ENCODE results near the gene PNMA5.
A peak's percentile ranks its signal among the peaks of the same experiment; 100 is the strongest.
"Not testable (repeated sequence)": the region's sequence is repeated elsewhere in the genome, so short reads cannot be mapped to it uniquely, and the experiment has no call there.

The PNMA5 gene

DNA sequence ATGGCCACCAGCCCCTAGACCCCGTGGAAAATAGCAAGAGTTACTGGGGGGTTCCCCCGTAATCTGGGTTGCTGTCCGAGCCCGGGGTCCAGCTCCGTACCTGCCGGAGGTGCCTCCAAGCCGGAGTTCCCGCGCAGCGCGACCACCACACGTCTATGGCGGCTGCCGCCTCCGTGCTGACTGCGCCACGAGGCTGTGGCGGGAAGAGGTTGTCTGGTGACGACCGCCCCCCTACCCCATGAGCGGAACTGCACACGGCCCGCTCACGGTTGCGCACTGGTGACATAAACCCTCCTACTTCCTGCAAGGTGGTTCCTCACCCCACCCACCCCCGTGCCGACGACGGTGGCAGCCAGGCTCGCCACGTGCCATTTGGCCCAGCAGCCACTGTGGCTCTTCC, at the start of gene PNMA5:
PNMA5 (minus strand) TSS at position 184 of the 400 bp plus-strand sequence. CDS start 2,518 bp downstream, outside the sequence.
- DNase-seq (ENCODE audit: low read depth), result no peak

DNA sequence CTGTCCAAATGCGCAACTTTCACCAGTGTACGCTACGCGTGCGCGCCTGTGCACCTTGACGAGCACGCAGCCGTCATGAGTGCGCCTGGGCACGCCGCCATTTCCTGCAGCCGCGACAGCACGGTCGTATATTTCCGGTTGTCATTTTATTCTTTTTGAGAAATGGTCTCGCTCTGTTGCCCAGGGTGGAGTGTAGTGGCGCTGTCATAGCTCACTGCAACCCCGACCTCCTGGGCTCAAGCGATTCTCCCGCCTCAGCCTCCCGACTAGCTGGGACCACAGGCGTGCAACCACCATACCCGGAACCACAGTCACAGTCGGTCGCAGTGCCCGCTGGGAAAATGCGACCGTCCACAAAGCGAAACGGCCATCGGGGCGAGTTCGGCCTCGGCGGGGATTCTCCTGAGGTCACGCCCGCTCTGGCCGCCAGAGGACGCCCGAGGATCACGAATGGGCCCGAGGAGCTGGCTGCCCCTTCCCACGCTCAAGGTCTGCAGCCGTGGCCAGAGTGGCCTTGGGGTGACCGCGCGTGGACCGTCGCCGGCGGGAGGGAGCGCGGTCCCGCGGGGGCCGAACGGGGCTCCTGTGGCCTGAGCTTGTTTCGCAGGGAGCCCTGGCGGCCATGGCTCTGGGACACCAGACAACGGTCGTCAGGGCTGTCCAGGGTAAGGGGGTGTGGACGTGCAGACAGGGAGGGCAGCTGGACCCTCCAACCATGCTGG, 38.6 kb upstream of the PNMA5 start:
- DNase-seq (ENCODE audit: low read depth), result peak; percentile 42

DNA sequence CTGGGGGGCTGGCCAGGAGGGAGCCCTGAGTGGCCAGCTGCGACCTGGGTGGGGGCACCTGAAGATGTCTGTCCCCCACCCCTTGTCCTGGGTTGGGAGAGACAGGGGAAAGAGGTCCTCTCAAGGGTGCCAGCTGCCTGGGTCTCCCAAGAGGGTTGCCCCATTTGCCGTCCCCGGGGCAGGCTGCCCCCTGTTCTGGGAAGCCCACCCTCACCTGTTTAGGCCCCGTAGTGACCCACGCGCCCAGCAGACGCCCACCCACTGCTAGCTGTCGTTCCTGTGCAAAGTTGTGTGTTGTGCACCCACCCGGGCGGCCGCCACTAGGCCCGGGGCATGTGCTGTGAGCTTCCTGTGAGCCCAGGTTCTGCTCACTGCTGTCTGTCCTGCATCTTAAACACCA, 36.9 kb upstream of the PNMA5 start:
- DNase-seq (ENCODE audit: low read depth), result no peak

GRCh38 chrX:153029875-153030274, 36.0 kb upstream of the PNMA5 start:
- DNase-seq (ENCODE audit: low read depth), result no peak

- DNase-seq (ENCODE audit: low read depth), result no peak
Observed at GRCh38 chrX:153029162-153029561, 35.2 kb upstream of the PNMA5 start.

- DNase-seq (ENCODE audit: low read depth), result not testable (repeated sequence)
Observed at GRCh38 chrX:153028487-153028886, 34.6 kb upstream of the PNMA5 start.

GRCh38 chrX:153026501-153026900, 32.6 kb upstream of the PNMA5 start:
- not testable (repeated sequence) for DNase-seq (ENCODE audit: low read depth)

DNA sequence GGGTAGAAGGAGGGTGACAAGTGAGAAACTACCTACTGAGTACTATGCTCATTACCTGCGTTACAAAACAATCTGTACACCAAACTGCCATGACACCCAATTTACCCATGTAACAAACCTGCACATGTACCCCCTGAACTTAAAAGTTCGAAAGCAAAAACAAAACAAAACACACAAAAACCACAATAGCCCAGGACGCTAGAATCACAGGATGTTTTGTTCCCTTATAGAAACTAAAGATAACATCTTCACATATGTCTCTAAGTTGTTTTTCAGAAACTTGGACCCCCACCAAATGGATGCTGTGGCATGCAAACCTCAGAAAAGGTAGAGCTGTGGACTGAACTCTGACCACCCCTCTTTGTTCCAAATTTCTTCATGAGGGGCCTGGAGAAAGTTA, 25.2 kb upstream of the PNMA5 start:
- no peak for DNase-seq (ENCODE audit: low read depth)

- DNase-seq (ENCODE audit: low read depth), result not testable (repeated sequence)
Observed at GRCh38 chrX:153017174-153017573, 23.3 kb upstream of the PNMA5 start.

DNA sequence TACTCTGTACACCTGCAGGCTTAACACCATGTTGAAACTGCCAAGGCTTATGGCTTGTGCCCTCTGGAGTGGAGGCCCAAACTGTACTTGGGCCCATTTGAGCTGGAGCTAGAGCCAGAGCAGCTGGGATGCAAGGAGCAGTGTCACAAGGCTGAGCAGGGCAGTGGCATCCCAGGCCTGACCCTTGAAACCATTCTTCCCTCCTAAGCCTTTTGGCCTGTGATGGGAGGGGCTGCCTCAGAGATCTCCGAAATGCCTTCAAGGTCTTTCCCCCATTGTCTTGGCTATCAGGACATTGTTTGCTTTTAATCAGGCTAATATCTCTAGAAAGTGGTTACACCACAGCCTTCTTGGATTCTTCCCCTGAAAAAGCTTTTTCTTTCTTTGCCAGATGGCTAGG, 10.9 kb upstream of the PNMA5 start:
- no peak for DNase-seq (ENCODE audit: low read depth)

- DNase-seq (ENCODE audit: low read depth), result no peak
Observed at GRCh38 chrX:153003981-153004380, 10.1 kb upstream of the PNMA5 start.

DNA sequence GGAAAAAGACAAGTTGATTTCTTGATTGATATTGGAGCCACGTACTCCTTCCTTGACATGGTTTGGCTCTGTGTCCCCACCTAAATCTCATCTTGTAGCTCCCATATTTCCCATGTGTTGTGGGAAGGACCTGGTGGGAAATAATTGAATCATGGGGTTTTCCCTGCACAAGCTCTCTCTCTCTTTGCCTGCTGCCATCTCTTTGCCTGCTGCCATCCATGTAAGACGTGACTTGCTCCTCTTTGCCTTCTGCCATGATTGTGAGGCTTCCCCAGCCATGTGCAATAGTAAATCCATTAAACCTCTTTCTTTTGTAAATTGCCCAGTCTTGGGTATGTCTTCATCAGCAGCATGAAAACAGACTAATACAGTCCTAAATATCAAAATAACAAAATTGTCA, 8.3 kb upstream of the PNMA5 start:
- DNase-seq (ENCODE audit: low read depth), result not testable (repeated sequence)

GRCh38 chrX:152997337-152997736, 3.4 kb upstream of the PNMA5 start:
- no peak for DNase-seq (ENCODE audit: low read depth)

DNA sequence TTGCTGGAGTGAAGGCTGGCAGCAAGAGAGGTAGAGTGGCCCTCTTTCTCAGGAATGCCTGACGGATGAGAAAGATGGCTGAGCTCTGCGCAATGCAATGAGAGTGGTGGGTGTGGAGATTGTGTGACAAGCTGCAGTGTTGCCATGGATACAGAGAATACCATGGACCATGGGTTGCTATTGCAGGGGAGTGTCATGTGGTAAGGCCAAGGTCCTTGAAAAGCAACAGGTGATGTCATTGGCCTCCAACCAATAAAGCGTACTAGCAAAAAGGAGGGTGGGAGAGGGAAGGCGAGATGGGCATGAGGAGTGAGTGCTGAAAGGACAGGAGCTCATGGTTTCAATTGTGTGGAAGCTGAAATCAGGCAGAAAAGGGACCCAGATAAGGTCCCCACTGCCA, 1.8 kb downstream of the PNMA5 start:
- no peak for DNase-seq (ENCODE audit: low read depth)

GRCh38 chrX:152991123-152991522, 2.8 kb downstream of the PNMA5 start:
- DNase-seq (ENCODE audit: low read depth), result no peak

GRCh38 chrX:152989292-152989658, 4.6 kb downstream of the PNMA5 start:
- DNase-seq (ENCODE audit: low read depth), result no peak

DNA sequence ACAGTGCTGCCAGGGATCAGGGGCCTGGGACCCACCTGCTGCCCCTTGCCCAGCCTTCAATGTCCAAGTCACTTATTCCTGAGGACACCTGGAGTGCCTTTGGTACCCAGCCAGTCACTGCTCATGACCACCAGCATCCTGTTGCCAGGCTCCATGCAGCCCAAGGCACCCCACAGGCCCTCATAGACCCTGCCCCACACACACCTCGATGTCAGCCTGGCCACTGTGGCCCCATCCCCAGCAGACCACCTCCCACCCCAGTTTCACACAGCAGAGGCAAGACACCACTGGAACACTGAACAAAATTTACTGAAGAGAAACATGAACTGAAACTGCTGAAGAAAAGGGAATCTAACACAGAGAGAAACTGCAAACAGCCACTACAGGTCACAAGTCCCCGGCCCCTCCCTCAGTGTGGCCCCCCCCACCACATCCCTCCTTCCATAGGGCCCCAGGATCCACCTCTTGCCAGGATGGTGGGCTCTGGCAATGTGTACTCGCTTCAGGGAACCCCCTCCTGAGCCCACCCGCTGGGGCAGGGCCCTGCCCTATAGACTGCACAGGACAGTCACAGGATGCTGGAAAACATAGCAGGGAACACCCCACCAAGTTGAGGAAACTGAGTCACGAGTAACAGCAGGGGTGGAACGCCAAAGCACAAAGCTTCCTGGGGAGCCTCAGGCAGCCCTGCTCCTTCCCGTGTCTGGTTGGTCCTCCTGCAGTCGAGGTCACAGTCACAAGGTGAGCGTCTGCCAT, 5.2 kb downstream of the PNMA5 start:
- DNase-seq (ENCODE audit: low read depth), result no peak

DNA sequence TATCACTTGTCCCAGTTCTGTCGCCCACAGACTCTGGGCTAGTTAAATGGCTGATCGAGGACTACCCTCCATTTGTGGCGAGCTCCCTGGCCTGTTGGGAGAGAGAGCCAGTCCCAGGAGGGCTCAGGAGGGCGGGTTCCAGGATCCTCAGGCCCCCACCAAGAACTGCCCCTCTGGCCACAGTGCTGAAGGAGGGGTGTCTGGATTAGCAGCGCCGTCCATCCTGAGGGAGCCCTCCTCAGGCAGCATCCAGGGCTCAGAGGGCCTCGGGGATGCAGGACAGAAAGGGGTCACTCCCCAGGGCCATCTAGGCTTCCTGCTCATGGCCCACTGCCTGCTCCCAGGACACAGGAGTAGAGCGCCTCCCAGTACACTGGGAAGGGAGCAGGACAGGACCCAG, 6.1 kb downstream of the PNMA5 start:
- DNase-seq (ENCODE audit: low read depth), result no peak

DNA sequence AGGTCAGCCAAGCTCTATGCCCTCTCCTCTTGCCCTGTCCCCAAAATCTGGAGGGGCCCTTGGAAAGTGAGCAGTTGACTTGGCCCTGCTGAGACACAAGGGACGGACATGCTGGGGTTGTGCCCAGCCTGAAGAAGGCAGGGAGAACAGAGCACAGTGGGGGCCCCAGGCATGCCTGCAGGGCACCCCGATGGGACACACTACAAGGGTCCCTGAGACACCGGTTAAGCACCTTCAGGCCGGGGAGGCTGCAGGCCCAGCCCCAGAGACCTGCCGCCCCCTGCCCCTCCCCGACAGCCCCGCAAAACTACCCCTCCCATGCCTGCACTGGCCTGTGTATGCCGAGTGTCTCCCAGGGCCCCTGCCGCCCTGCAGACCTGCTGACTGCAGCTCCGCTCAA, 6.8 kb downstream of the PNMA5 start:
- DNase-seq (ENCODE audit: low read depth), result not testable (repeated sequence)

DNA sequence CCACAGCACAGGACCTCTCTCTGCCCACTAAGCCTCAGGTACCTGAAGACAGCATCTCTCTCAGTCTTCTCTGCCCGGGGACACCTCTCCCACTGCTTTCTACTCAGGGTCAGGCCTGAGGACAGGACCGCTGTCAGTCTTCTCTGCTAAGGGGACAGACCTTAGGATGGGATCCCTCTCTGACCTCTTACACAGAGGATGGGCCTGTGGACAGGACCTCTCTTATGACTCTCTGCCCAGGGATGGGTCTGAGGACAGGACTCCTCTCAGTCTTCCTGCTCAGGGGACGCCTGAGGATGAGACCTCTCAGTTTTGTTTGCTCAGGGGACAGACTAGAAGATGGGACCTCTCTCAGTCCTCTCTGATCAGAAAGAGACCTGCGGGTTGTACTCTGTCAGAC, 8.5 kb downstream of the PNMA5 start:
- not testable (repeated sequence) for DNase-seq (ENCODE audit: low read depth)

DNA sequence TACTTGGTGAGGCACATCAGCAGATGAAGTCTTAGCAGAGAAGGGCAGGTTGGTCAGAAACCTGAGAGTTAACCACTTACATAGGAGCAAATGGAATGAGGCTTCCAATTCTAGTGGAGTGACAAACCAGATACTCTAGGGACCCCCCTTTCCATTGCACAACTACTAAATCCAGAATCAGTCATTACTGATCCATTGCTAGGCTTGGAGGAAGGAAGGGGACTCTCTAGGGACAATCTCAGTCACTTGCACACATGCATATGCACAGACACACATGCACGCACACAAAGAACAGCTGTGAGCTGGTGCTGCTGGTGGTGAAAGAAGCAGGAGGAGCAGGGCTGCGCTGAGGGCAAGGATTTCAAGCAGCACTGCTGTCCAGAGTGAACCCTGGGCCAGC, 25.7 kb downstream of the PNMA5 start:
- DNase-seq (ENCODE audit: low read depth), result no peak

DNA sequence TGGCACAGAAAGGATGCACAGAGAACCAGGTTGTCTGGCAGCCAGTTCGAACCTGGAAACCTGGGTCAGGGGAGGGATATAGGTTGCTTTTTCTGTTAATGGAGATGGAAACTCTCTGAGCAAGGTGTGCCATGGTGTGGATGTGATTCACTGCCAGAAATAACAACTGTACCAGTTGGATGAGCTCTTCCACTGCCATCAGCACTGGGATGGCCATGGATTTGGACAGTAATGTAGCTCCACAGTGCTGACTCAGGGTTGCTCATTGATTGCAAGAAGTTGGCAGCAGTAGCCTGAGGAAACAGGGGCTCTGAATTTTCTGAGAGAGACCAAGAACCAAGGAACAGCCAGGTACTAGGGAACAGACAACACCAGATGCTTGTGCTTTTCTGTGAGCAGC, 33.8 kb downstream of the PNMA5 start:
- DNase-seq (ENCODE audit: low read depth), result no peak

- DNase-seq (ENCODE audit: low read depth), result no peak
Observed at GRCh38 chrX:152959626-152960025, 34.3 kb downstream of the PNMA5 start.

Measured in activated gamma-delta T cell treated with anti-CD3 and anti-CD28 coated beads, Interleukin-2, amount 50 U/mL, for 16 hours (primary cell).